Mesendoderm (in vitro differentiated cells): ENCODE measurements around the gene TUBA1B.

Source experiments
- DNase-seq: peaks from one replicate; pipeline ENCODE4 v3.0.0; 2013
- H2AK5ac ChIP-seq: 2 replicates; pipeline ENCODE4 v1.6.1; 2013; ENCODE audit warnings: low read length, inconsistent platforms
- H2BK120ac ChIP-seq: 2 replicates; pipeline ENCODE4 v1.6.1; 2013; ENCODE audit warnings: low read depth, mild to moderate bottlenecking, low read length, moderate library complexity, mixed read lengths
- H2BK15ac ChIP-seq: replicated peaks from 2 replicates; pipeline ENCODE4 v1.6.1; 2013; ENCODE audit warnings: low read depth, mild to moderate bottlenecking, moderate library complexity
- H2BK5ac ChIP-seq: 2 replicates; pipeline ENCODE4 v1.6.1; 2013; ENCODE audit warnings: low read length, inconsistent platforms
- H3K18ac ChIP-seq: 2 replicates; pipeline ENCODE4 v1.6.1; 2013; ENCODE audit warnings: mild to moderate bottlenecking, low read length, mixed read lengths
- H3K23ac ChIP-seq: one replicate; pipeline ENCODE4 v1.6.1; 2013; ENCODE audit warnings: low read length
- H3K27ac ChIP-seq: 2 replicates; pipeline ENCODE4 v1.5.1; 2013; ENCODE audit warnings: low read depth, mild to moderate bottlenecking, inconsistent platforms, low read length, moderate library complexity
- H3K27me3 ChIP-seq: 2 replicates; pipeline ENCODE4 v1.6.1; 2013; ENCODE audit warnings: low read length, control low read depth, mild to moderate bottlenecking, inconsistent platforms; ENCODE audit not compliant: insufficient read depth, poor library complexity
- H3K36me3 ChIP-seq: 2 replicates; pipeline ENCODE4 v1.6.1; 2013; ENCODE audit warnings: low read length, inconsistent platforms; ENCODE audit not compliant: control insufficient read depth, insufficient read depth
- H3K4ac ChIP-seq: one replicate; pipeline ENCODE4 v1.6.1; 2013; ENCODE audit warnings: low read depth, mild to moderate bottlenecking, low read length, moderate library complexity
- H3K4me1 ChIP-seq: 2 replicates; pipeline ENCODE4 v1.6.1; 2013; ENCODE audit warnings: low read depth, low read length, inconsistent platforms; ENCODE audit not compliant: control insufficient read depth
- H3K4me2 ChIP-seq: 2 replicates; pipeline ENCODE4 v1.6.1; 2013; ENCODE audit warnings: low read length
- H3K4me3 ChIP-seq: 2 replicates; pipeline ENCODE4 v1.5.1; 2013; ENCODE audit warnings: mild to moderate bottlenecking, low read length
- H3K56ac ChIP-seq: one replicate; pipeline ENCODE4 v1.6.1; 2013; ENCODE audit warnings: low read length
- H3K79me1 ChIP-seq: 2 replicates; pipeline ENCODE4 v1.6.1; 2013; ENCODE audit warnings: low read length, inconsistent platforms
- H3K79me2 ChIP-seq: 2 replicates; pipeline ENCODE4 v1.6.1; 2013; ENCODE audit warnings: mild to moderate bottlenecking, low read length; ENCODE audit not compliant: control insufficient read depth, insufficient read depth
- H3K9ac ChIP-seq: 2 replicates; pipeline ENCODE4 v1.6.1; 2013; ENCODE audit warnings: low read length, inconsistent platforms
- H4K5ac ChIP-seq: one replicate; pipeline ENCODE4 v1.6.1; 2013; ENCODE audit warnings: low read length
- H4K8ac ChIP-seq: one replicate; pipeline ENCODE4 v1.6.1; 2013; ENCODE audit warnings: low read depth, mild to moderate bottlenecking, control low read depth, low read length, moderate library complexity
- WGBS: extraction: QIAGEN DNeasy Blood & Tissue Kit; methylation state at CpG from one replicate; pipeline ENCODE4 v1.1.7; 2013; ENCODE audit warnings: low lambda C conversion rate, missing lambda C conversion rate; ENCODE audit not compliant: insufficient coverage; ENCODE audit errors: extremely low coverage; 5-methylcytosine and 5-hydroxymethylcytosine counted together

The TUBA1B gene

GRCh38 chr12:49105504-49106084 lies 25.6 kb downstream of the TUBA1B start:
- Histone ChIP-seq H2AK5ac (no peak overlapping the region), H3K4ac (no peak overlapping the region), H2BK15ac (no peak overlapping the region), H3K18ac (no peak overlapping the region), H3K27ac (no peak overlapping the region), H3K4me2 (no peak overlapping the region), H3K27me3 (no peaks in the 10 kb centered on the region), H3K56ac (no peak overlapping the region), H3K23ac (no peak overlapping the region), H3K36me3 (peaks cover 5% of the 10 kb centered on the region), H3K79me2 (peaks cover 6% of the 10 kb centered on the region), H4K5ac (no peak overlapping the region), H4K8ac (no peak overlapping the region), H3K4me3 (no peak overlapping the region), H3K79me1 (peaks cover 17% of the 10 kb centered on the region), H2BK5ac (no peak overlapping the region), H3K9ac (no peak overlapping the region), H2BK120ac (no peak overlapping the region), H3K4me1 (peaks cover 4% of the 10 kb centered on the region)
- WGBS, result no CpG with 5 or more reads among the region's 9 CpGs
- no peak for DNase-seq

- Histone ChIP-seq H2AK5ac (no peak overlapping the region), H3K79me2 (peaks cover 5% of the 10 kb centered on the region), H3K23ac (no peak overlapping the region), H3K27ac (no peak overlapping the region), H3K36me3 (peaks cover 5% of the 10 kb centered on the region), H3K4me3 (no peak overlapping the region), H3K4me1 (peaks cover 4% of the 10 kb centered on the region), H4K8ac (no peak overlapping the region), H2BK5ac (no peak overlapping the region), H2BK15ac (no peak overlapping the region), H3K18ac (no peak overlapping the region), H3K79me1 (peaks cover 14% of the 10 kb centered on the region), H3K56ac (no peak overlapping the region), H3K9ac (no peak overlapping the region), H4K5ac (no peak overlapping the region), H3K4ac (no peak overlapping the region), H2BK120ac (no peak overlapping the region), H3K27me3 (no peaks in the 10 kb centered on the region), H3K4me2 (no peak overlapping the region)
- no CpG with 5 or more reads among the region's 3 CpGs for WGBS
- no peak for DNase-seq
These were observed 26.4 kb downstream of the TUBA1B start for GRCh38 chr12:49104822-49105221.

- Histone ChIP-seq H3K56ac (no peak overlapping the region), H3K18ac (no peak overlapping the region), H3K4me2 (no peak overlapping the region), H2BK15ac (no peak overlapping the region), H4K8ac (no peak overlapping the region), H3K27ac (no peak overlapping the region), H2AK5ac (no peak overlapping the region), H2BK5ac (no peak overlapping the region), H3K4me3 (no peak overlapping the region), H3K79me1 (peaks cover 1% of the 10 kb centered on the region), H3K36me3 (peaks cover 11% of the 10 kb centered on the region), H3K9ac (no peak overlapping the region), H4K5ac (no peak overlapping the region), H3K79me2 (no peaks in the 10 kb centered on the region), H3K4me1 (no peaks in the 10 kb centered on the region), H3K27me3 (peaks cover 1% of the 10 kb centered on the region), H3K4ac (no peak overlapping the region), H3K23ac (no peak overlapping the region), H2BK120ac (no peak overlapping the region)
- DNase-seq, result no peak
- WGBS, result no CpG with 5 or more reads among the region's 6 CpGs
These were observed 30.8 kb downstream of the TUBA1B start for GRCh38 chr12:49100380-49100779.

- Histone ChIP-seq H3K4me2 (no peak overlapping the region), H3K23ac (no peak overlapping the region), H2BK120ac (no peak overlapping the region), H2BK15ac (no peak overlapping the region), H3K4me3 (no peak overlapping the region), H3K79me1 (no peaks in the 10 kb centered on the region), H3K18ac (no peak overlapping the region), H3K27ac (no peak overlapping the region), H4K5ac (no peak overlapping the region), H2BK5ac (no peak overlapping the region), H3K4ac (no peak overlapping the region), H3K9ac (no peak overlapping the region), H4K8ac (no peak overlapping the region), H3K27me3 (peaks cover 14% of the 10 kb centered on the region), H2AK5ac (no peak overlapping the region), H3K79me2 (no peaks in the 10 kb centered on the region), H3K56ac (no peak overlapping the region), H3K36me3 (peaks cover 11% of the 10 kb centered on the region), H3K4me1 (no peaks in the 10 kb centered on the region)
- no peak for DNase-seq
- WGBS, result no CpG with 5 or more reads among the region's 2 CpGs
These were observed 32.5 kb downstream of the TUBA1B start for GRCh38 chr12:49098703-49099102.

- Histone ChIP-seq H3K36me3 (peaks cover 11% of the 10 kb centered on the region), H3K9ac (no peak overlapping the region), H3K56ac (no peak overlapping the region), H3K27me3 (peaks cover 20% of the 10 kb centered on the region), H3K18ac (no peak overlapping the region), H4K8ac (no peak overlapping the region), H3K4me1 (no peaks in the 10 kb centered on the region), H3K4ac (no peak overlapping the region), H3K23ac (no peak overlapping the region), H3K27ac (no peak overlapping the region), H4K5ac (no peak overlapping the region), H3K79me1 (no peaks in the 10 kb centered on the region), H3K4me2 (no peak overlapping the region), H2BK15ac (no peak overlapping the region), H2BK5ac (no peak overlapping the region), H3K4me3 (no peak overlapping the region), H2BK120ac (no peak overlapping the region), H3K79me2 (no peaks in the 10 kb centered on the region), H2AK5ac (no peak overlapping the region)
- peak; percentile 83 for DNase-seq
- no CpG with 5 or more reads among the region's 4 CpGs for WGBS
These were observed 33.2 kb downstream of the TUBA1B start for GRCh38 chr12:49098035-49098451.

- no peak overlapping the region for H3K23ac ChIP-seq
- no peak overlapping the region for H3K18ac ChIP-seq
- H3K4me3 ChIP-seq, result no peak overlapping the region
- H3K9ac ChIP-seq, result no peak overlapping the region
- no peak overlapping the region for H3K27ac ChIP-seq
- H3K27me3 ChIP-seq, result peaks cover 27% of the 10 kb centered on the region
- H3K4ac ChIP-seq, result no peak overlapping the region
- no peak overlapping the region for H2AK5ac ChIP-seq
- no peaks in the 10 kb centered on the region for H3K4me1 ChIP-seq
- no peaks in the 10 kb centered on the region for H3K79me1 ChIP-seq
- WGBS, result no CpG with 5 or more reads among the region's 3 CpGs
- H3K56ac ChIP-seq, result no peak overlapping the region
- no peaks in the 10 kb centered on the region for H3K79me2 ChIP-seq
- H2BK120ac ChIP-seq, result no peak overlapping the region
- H4K5ac ChIP-seq, result no peak overlapping the region
- no peak overlapping the region for H4K8ac ChIP-seq
- no peak overlapping the region for H2BK15ac ChIP-seq
- H3K36me3 ChIP-seq, result peaks cover 9% of the 10 kb centered on the region
- no peak for DNase-seq
- H3K4me2 ChIP-seq, result no peak overlapping the region
- no peak overlapping the region for H2BK5ac ChIP-seq
These were observed 33.8 kb downstream of the TUBA1B start for GRCh38 chr12:49097381-49097780.
